Effector memory CD4-positive, alpha-beta T cell (primary cell): ENCODE data around the gene CTRB1.
"Not testable (repeated sequence)": the region's sequence is repeated elsewhere in the genome, so short reads cannot be mapped to it uniquely, and the experiment has no call there.

Experiments
- DNase-seq, 3 donors: peaks; one replicate each; pipeline ENCODE4 v3.0.0-alpha.2; 2020
- H3K27ac ChIP-seq: 2 replicates; pipeline ENCODE4 v1.7.0; 2013; ENCODE audit warnings: mild to moderate bottlenecking, low read length, moderate library complexity; ENCODE audit not compliant: insufficient read depth, poor library complexity, severe bottlenecking
- H3K27me3 ChIP-seq: replicated peaks from 2 replicates; pipeline ENCODE4 v1.7.0; 2013; ENCODE audit warnings: mild to moderate bottlenecking, low read length; ENCODE audit not compliant: insufficient read depth, control insufficient read depth, poor library complexity, severe bottlenecking
- H3K36me3 ChIP-seq: 2 replicates; pipeline ENCODE4 v1.7.0; 2013; ENCODE audit warnings: mild to moderate bottlenecking, low read length, moderate library complexity; ENCODE audit not compliant: control insufficient read depth, insufficient read depth
- H3K4me1 ChIP-seq: 2 replicates; pipeline ENCODE4 v1.7.0; 2013; ENCODE audit warnings: low read length, mild to moderate bottlenecking; ENCODE audit not compliant: control insufficient read depth, insufficient read depth, poor library complexity, severe bottlenecking
- H3K4me3 ChIP-seq: 2 replicates; pipeline ENCODE4 v1.7.0; 2013; ENCODE audit warnings: low read length, low read depth, mild to moderate bottlenecking; ENCODE audit not compliant: insufficient read depth, poor library complexity, severe bottlenecking
- H3K9me3 ChIP-seq: 2 replicates; pipeline ENCODE4 v1.7.0; 2013; ENCODE audit warnings: mild to moderate bottlenecking, low read length, moderate library complexity; ENCODE audit not compliant: control insufficient read depth

CTRB1 gene

GRCh38 chr16:75267631-75268264 lies 49.0 kb downstream of the CTRB1 start:
- Histone ChIP-seq H3K4me1 (peaks cover 7% of the 10 kb centered on the region), H3K4me3 (no peak overlapping the region), H3K27me3 (peaks cover 25% of the 10 kb centered on the region), H3K27ac (no peak overlapping the region), H3K36me3 (no peaks in the 10 kb centered on the region), H3K9me3 (no peaks in the 10 kb centered on the region)
- DNase-seq = no peak

GRCh38 chr16:75269358-75269757 lies 50.6 kb downstream of the CTRB1 start:
- H3K9me3 ChIP-seq, H3K4me1 ChIP-seq, H3K4me3 ChIP-seq, H3K27ac ChIP-seq, H3K36me3 ChIP-seq, DNase-seq: not testable (repeated sequence)
- H3K27me3 ChIP-seq = peaks cover 19% of the 10 kb centered on the region

DNA sequence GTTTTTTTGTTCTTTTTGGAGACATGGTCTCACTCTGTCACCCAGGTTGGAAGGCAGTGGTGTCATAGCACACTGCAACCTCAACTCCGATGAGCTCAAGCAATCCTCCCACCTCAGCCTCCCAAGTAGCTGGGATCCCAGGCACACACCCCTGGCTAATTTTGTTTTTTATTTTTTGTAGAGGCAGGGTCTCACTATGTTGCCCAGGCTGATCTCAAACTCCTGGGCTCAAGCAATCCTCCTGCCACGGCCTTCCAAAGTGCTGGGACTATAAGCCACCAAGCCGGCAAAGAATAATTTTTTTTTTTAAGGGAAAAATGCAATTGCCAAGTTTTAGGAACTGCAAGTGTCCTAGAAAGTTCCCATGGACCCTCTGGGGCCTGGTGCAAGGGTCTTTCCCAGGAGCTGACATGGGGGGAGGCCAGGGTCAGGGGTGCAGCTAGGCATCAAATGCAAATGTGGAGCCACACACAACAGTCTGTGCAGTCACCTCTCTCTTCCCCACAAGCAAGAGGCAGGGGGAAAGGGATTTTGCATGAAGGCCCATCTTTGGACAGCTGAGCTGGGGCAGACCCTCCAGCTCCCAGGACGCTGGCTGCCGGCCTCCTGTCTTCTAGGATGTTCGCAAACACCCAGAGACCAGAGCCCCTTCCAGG lies 52.8 kb downstream of the CTRB1 start:
- no peaks in the 10 kb centered on the region for H3K36me3 ChIP-seq
- H3K9me3 ChIP-seq = no peaks in the 10 kb centered on the region
- H3K27ac ChIP-seq = no peak overlapping the region
- no peak overlapping the region for H3K4me3 ChIP-seq
- DNase-seq = no peak
- H3K4me1 ChIP-seq = peaks cover 3% of the 10 kb centered on the region
- no peaks in the 10 kb centered on the region for H3K27me3 ChIP-seq

DNA sequence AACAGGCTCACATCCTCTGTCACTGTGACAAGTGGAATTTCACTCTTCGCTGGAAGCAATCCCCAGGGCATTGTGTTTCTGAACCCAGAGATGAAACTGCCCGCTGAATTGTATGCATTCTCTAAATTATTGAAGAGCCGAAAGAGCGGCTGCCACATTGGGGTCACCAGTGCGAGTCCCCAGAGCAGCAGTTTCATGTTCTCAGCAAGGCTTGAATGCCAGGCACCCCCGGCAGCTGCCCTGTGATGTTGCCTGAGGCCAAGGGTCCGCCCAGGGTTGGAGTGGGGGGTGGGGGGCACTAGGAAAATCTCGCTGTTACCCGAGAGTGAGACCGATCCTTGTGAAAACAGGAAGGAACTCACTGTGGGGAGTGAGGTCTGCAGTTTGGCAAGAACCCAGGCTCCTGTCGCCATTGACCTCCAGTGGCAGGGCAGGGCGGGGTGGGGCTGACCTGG lies 53.3 kb downstream of the CTRB1 start:
- H3K4me3 ChIP-seq = no peak overlapping the region
- no peaks in the 10 kb centered on the region for H3K36me3 ChIP-seq
- no peak for DNase-seq
- peaks cover 3% of the 10 kb centered on the region for H3K4me1 ChIP-seq
- H3K9me3 ChIP-seq = no peaks in the 10 kb centered on the region
- H3K27ac ChIP-seq = no peak overlapping the region
- no peaks in the 10 kb centered on the region for H3K27me3 ChIP-seq

GRCh38 chr16:75272629-75273028 lies 53.8 kb downstream of the CTRB1 start:
- H3K27me3 ChIP-seq, H3K9me3 ChIP-seq, H3K4me3 ChIP-seq, H3K27ac ChIP-seq, DNase-seq, H3K36me3 ChIP-seq, H3K4me1 ChIP-seq: not testable (repeated sequence)

DNA sequence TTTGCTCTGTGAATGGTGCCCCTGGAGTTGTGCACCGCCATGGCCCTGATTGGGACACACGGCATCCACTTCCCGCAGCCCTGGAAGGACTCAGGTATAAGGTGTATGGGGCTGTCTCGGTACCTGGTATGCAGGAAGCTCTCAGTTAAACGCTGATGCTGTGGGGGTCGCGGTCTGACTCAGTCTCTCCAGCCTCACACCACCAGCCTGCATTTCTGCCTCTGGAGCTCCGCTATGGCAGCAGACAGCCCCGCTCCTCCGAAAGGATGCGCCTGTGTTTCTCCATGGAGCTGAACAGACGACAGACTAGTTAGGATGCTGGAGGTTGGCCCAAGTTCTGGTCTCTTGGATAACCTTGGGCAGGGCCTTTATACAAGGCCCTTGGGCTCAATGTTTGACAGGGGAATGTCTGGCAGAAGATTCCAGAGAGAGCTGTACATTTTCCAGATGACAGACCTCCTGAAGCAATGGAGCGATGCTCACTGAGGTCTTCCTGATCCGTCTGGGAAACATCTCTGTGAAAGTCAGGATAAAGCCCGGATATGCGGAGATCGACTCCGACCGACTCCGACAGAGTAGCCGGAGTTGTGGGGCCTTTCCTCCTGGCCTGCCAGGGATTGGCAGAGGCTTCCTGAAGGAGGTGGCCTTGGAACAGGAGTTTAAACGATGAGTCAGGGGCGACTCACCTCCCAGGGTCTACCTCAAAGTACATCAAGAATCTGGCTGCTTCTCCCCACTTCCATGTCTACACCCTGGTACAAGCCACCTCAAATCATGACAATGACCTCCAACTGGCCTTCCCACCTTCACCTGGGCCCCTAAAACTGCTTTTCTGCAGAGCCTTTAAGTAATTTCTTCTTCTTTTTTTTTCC lies 54.5 kb downstream of the CTRB1 start:
- peaks cover 3% of the 10 kb centered on the region for H3K4me1 ChIP-seq
- H3K9me3 ChIP-seq = no peaks in the 10 kb centered on the region
- no peak for DNase-seq
- H3K4me3 ChIP-seq = no peak overlapping the region
- no peaks in the 10 kb centered on the region for H3K27me3 ChIP-seq
- no peak overlapping the region for H3K27ac ChIP-seq
- H3K36me3 ChIP-seq = no peaks in the 10 kb centered on the region
